HG02943 (cell line): ENCODE data around the gene LTV1.
"Not testable (repeated sequence)": the region's sequence is repeated elsewhere in the genome, so short reads cannot be mapped to it uniquely, and the experiment has no call there.

Experiments used
- ATAC-seq: cut with Tn5 transposase; IDR thresholded peaks from one replicate; pipeline ENCODE4 v1.9.1; 2021; ENCODE audit warnings: mild to moderate bottlenecking, low read depth, moderate library complexity; ENCODE audit not compliant: unreplicated experiment

LTV1 gene

GRCh38 chr6:143842902-143843676, at the start of gene LTV1:
Gene LTV1, plus strand, starts transcription at chr6:143843338. Its CDS starts 140 bp downstream, at chr6:143843478.
- ATAC-seq: peak; percentile 99

- not testable (repeated sequence) for ATAC-seq
Observed at GRCh38 chr6:143796551-143796950, 46.6 kb upstream of the LTV1 start.

- ATAC-seq: not testable (repeated sequence)
Observed at GRCh38 chr6:143798487-143798886, 44.7 kb upstream of the LTV1 start.

GRCh38 chr6:143802833-143803565, 40.1 kb upstream of the LTV1 start:
- ATAC-seq: no peak

- ATAC-seq: no peak
Observed at GRCh38 chr6:143803769-143804568, 39.2 kb upstream of the LTV1 start.

- no peak for ATAC-seq
Observed at GRCh38 chr6:143804835-143805239, 38.3 kb upstream of the LTV1 start.

- no peak for ATAC-seq
Observed at GRCh38 chr6:143806282-143807102, 36.6 kb upstream of the LTV1 start.

- ATAC-seq: no peak
Observed at GRCh38 chr6:143807103-143807772, 35.9 kb upstream of the LTV1 start.

- no peak for ATAC-seq
Observed at GRCh38 chr6:143810745-143811144, 32.4 kb upstream of the LTV1 start.

GRCh38 chr6:143811501-143812157, 31.5 kb upstream of the LTV1 start:
- ATAC-seq: no peak

- no peak for ATAC-seq
Observed at GRCh38 chr6:143817621-143818020, 25.5 kb upstream of the LTV1 start.

GRCh38 chr6:143821359-143821758, 21.8 kb upstream of the LTV1 start:
- ATAC-seq: no peak

- ATAC-seq: no peak
Observed at GRCh38 chr6:143822584-143823024, 20.5 kb upstream of the LTV1 start.

GRCh38 chr6:143823548-143823947, 19.6 kb upstream of the LTV1 start:
- no peak for ATAC-seq

GRCh38 chr6:143828572-143828971, 14.6 kb upstream of the LTV1 start:
- ATAC-seq: no peak

GRCh38 chr6:143836150-143836549, 7.0 kb upstream of the LTV1 start:
- no peak for ATAC-seq

- no peak for ATAC-seq
Observed at GRCh38 chr6:143838395-143838794, 4.7 kb upstream of the LTV1 start.

GRCh38 chr6:143839196-143839595, 3.9 kb upstream of the LTV1 start:
- ATAC-seq: no peak
